ENCODE measurements around the gene GRIK3. TPM values are rescaled to one million over a fixed set of nuclear protein-coding genes. Genes with fewer than 3 reads are reported as not detected.

GRIK3 gene
- total RNA-seq, 1 donor from 2014 or later, result 2.3 TPM

- DNase-seq (ENCODE audit: extremely low spot score, unreplicated experiment), result no peak
- no peaks in the 10 kb centered on the region for H3K4me1 Mint-ChIP-seq (ENCODE audit: unreplicated experiment)
- peaks cover 49% of the 10 kb centered on the region for H3K27me3 Mint-ChIP-seq
- no peaks in the 10 kb centered on the region for H3K36me3 Mint-ChIP-seq
- no peak overlapping the region for H3K4me3 Mint-ChIP-seq
- no peak for TF ChIP-seq CTCF (conservative IDR thresholded peaks at IDR 0.05)
- H3K9me3 Mint-ChIP-seq, result no peaks in the 10 kb centered on the region
- no peak overlapping the region for H3K27ac Mint-ChIP-seq
These were observed 39.6 kb upstream of the GRIK3 start for GRCh38 chr1:37073854-37074379.

- Mint-ChIP-seq H3K9me3 (no peaks in the 10 kb centered on the region), H3K36me3 (no peaks in the 10 kb centered on the region), H3K4me1 (ENCODE audit: unreplicated experiment) (no peaks in the 10 kb centered on the region), H3K27ac (no peak overlapping the region), H3K27me3 (peaks cover 54% of the 10 kb centered on the region), H3K4me3 (no peak overlapping the region)
- DNase-seq (ENCODE audit: extremely low spot score, unreplicated experiment), result no peak
- no peak for TF ChIP-seq CTCF (conservative IDR thresholded peaks at IDR 0.05)
These were observed 39.0 kb upstream of the GRIK3 start for GRCh38 chr1:37073152-37073853.

DNA sequence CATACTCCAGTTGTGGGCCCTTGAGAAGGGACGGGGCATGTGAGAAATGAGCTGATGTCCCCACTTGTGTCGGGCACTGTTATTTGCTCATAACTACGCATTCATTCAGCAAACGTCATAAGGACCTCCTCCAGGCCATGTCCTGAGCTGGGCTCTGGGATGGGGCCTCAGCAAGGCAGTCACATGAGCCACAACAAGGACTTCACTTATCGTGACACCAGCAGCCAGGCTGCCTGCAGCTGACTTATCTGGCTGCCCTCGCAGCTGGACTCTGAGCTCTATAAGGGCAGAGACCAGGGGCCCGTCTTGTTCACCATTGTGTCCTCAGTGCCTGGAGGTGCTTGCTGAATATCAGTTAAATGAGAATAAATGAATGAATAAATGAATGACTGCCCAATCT, 37.5 kb upstream of the GRIK3 start:
- Mint-ChIP-seq H3K4me3 (no peak overlapping the region), H3K27me3 (peaks cover 57% of the 10 kb centered on the region), H3K4me1 (ENCODE audit: unreplicated experiment) (no peaks in the 10 kb centered on the region), H3K27ac (no peak overlapping the region), H3K36me3 (no peaks in the 10 kb centered on the region), H3K9me3 (no peaks in the 10 kb centered on the region)
- no peak for TF ChIP-seq CTCF (conservative IDR thresholded peaks at IDR 0.05)
- DNase-seq (ENCODE audit: extremely low spot score, unreplicated experiment), result no peak

- DNase-seq (ENCODE audit: extremely low spot score, unreplicated experiment), result no peak
These were observed 35.8 kb upstream of the GRIK3 start for GRCh38 chr1:37070126-37070525.

GRCh38 chr1:37069406-37069805, 35.1 kb upstream of the GRIK3 start:
- no peak overlapping the region for H3K4me3 Mint-ChIP-seq
- DNase-seq (ENCODE audit: extremely low spot score, unreplicated experiment), result no peak
- H3K9me3 Mint-ChIP-seq, result no peaks in the 10 kb centered on the region
- H3K4me1 Mint-ChIP-seq (ENCODE audit: unreplicated experiment), result no peaks in the 10 kb centered on the region
- no peaks in the 10 kb centered on the region for H3K36me3 Mint-ChIP-seq
- H3K27ac Mint-ChIP-seq, result no peak overlapping the region
- no peak for TF ChIP-seq CTCF (conservative IDR thresholded peaks at IDR 0.05)
- peaks cover 65% of the 10 kb centered on the region for H3K27me3 Mint-ChIP-seq

More at GRCh38 chr1:37070126-37070525, 35.8 kb upstream of the GRIK3 start:
- Mint-ChIP-seq H3K27ac (no peak overlapping the region), H3K9me3 (no peaks in the 10 kb centered on the region), H3K27me3 (peaks cover 63% of the 10 kb centered on the region), H3K4me3 (no peak overlapping the region), H3K4me1 (ENCODE audit: unreplicated experiment) (no peaks in the 10 kb centered on the region), H3K36me3 (no peaks in the 10 kb centered on the region)
- TF ChIP-seq CTCF (conservative IDR thresholded peaks at IDR 0.05), result no peak

Data from type B pancreatic cell (in vitro differentiated cells).